ENCODE data around the gene ITGA11.

- TF ChIP-seq CTCF (IDR thresholded peaks at IDR 0.05) (no peak), POLR2A (IDR thresholded peaks at IDR 0.05) (no peak), POLR2AphosphoS5 (IDR thresholded peaks at IDR 0.05) (no peak)
Observed at GRCh38 chr15:68403161-68403941, 28.6 kb downstream of the ITGA11 start.

All from breast epithelium (tissue), 3 donors.